NK-92 (cell line): ENCODE data around the gene STK32C.
"Not testable (repeated sequence)": the region's sequence is repeated elsewhere in the genome, so short reads cannot be mapped to it uniquely, and the experiment has no call there.

ENCODE experiments used
- DNase-seq: peaks from one replicate; lab custom pipeline; 2025; ENCODE audit not compliant: unreplicated experiment; lab: John Stamatoyannopoulos, UW

Gene STK32C

DNA sequence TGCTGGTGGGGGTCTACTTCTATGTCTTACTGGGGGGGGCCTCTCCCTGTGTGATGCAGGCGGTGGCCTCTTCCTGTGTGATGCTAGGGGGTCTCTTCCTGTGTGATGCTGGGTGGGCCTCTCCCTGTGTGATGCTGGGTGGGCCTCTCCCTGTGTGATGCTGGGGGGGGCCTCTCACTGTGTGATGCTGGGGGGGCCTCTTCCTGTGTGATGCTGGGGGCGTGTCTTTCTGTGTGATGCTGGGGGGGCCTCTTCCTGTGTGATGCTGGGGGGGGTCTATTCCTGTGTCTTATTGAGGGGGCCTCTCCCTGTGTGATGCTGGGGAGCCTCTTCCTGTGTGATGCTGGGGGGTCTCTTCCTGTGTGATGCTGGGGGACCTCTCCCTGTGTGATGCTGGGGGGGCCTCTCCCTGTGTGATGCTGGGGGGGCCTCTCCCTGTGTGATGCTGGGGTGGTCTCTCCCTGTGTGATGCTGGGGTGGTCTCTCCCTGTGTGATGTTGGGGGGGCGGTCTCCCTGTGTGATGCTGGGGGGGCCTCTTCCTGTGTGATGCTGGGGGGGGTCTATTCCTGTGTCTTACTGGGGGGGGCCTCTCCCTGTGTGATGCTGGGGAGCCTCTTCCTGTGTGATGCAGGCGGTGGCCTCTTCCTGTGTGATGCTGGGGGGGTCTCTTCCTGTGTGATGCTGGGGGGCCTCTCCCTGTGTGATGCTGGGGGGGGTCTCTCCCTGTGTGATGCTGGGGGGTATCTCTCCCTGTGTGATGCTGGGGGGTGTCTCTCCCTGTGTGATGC is 146.7 kb downstream of the STK32C start:
- DNase-seq = not testable (repeated sequence)

- not testable (repeated sequence) for DNase-seq
These were observed 147.5 kb downstream of the STK32C start for GRCh38 chr10:132160231-132160630.

DNA sequence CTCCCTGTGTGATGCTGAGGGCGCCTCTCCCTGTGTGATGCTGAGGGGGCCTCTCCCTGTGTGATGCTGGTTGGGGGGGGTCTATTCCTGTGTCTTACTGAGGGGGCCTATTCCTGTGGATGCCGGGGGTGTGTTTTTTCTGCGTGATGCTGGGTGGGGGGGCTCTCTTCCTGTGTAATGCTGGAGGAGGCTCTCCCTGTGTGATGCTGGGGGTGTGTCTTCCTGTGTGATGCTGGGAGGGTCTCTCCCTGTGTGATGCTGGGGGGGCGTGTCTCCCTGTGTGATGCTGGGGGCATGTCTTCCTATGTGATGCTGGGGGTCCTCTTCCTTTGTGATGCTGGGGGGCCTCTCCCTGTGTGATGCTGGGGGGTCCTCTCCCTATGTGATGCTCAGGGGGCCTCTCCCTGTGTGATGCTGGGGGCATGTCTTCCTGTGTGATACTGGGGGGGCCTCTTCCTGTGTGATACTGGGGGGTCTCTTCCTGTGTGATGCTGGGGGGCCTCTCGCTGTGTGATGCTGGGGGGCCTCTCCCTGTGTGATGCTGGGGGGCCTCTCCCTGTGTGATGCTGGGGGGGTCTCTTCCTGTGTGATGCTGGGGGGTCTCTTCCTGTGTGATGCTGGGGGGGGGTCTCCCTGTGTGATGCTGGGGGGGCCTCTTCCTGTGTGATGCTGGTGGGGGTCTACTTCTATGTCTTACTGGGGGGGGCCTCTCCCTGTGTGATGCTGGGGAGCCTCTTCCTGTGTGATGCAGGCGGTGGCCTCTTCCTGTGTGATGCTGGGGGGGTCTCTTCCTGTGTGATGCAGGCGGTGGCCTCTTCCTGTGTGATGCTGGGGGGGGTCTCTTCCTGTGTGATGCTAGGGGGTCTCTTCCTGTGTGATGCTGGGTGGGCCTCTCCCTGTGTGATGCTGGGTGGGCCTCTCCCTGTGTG is 148.2 kb downstream of the STK32C start:
- not testable (repeated sequence) for DNase-seq

GRCh38 chr10:132158823-132159222 is 148.9 kb downstream of the STK32C start:
- no peak for DNase-seq

- DNase-seq = no peak
These were observed 149.5 kb downstream of the STK32C start for GRCh38 chr10:132158122-132158741.
